Lower lobe of right lung (tissue), 2 donors: Measurements from ENCODE around the gene CYP4F12. TPM values are rescaled to one million over a fixed set of nuclear protein-coding genes. Genes with fewer than 3 reads are reported as not detected.

ENCODE experiments used
- ATAC-seq, 2 donors: fragments of 200-7000 bp; cut with Tn5 transposase; one replicate each; pipeline ENCODE4 v1.9.1; 2020 to 2022; ENCODE audit warnings: mild to moderate bottlenecking in 2 of 2, moderate library complexity in 2 of 2
- DNase-seq: peaks from one replicate; pipeline ENCODE4 v3.0.0-alpha.2; 2020
- H3K27ac ChIP-seq: fragments of 200-600 bp; one replicate; pipeline ENCODE4 v1.8.0; 2022
- H3K27me3 ChIP-seq: fragments of 200-600 bp; one replicate; pipeline ENCODE4 v1.8.0; 2022; ENCODE audit warnings: low read depth
- H3K36me3 ChIP-seq: fragments of 200-600 bp; one replicate; pipeline ENCODE4 v1.8.0; 2022; ENCODE audit warnings: mild to moderate bottlenecking
- H3K4me1 ChIP-seq: fragments of 200-600 bp; one replicate; pipeline ENCODE4 v1.8.0; 2022
- H3K4me3 ChIP-seq: fragments of 200-600 bp; one replicate; pipeline ENCODE4 v1.8.0; 2022; ENCODE audit warnings: mild to moderate bottlenecking
- H3K9me3 ChIP-seq: fragments of 200-600 bp; one replicate; pipeline ENCODE4 v1.8.0; 2022
- intact Hi-C: fragments of 100-400 bp; cut with DNase I; formaldehyde crosslinking; loops from one replicate; pipeline ENCODE4 v1.11.0; 2022
- total RNA-seq: library from RNA; stranded (reverse); fragmentation: NEBNext Ultra II Directional; extraction: Animal tissue kit (Norgen Biotek cat#: 25700); gene quantifications from one replicate; pipeline ENCODE4 v1.2.1, GENCODE V29; 2021
- TF ChIP-seq, protein P1 (sequence below): fragments of 200-600 bp; IDR thresholded peaks from one replicate; pipeline ENCODE4 v1.8.0; 2022; ENCODE audit warnings: antibody characterized with exemption, mild to moderate bottlenecking
- donor health status: DM: no; HTN: yes; CAD: no; lungs with severe emphysema.

The CYP4F12 gene
- total RNA-seq, 1 donor from 2014 or later = 4.5 TPM

DNA sequence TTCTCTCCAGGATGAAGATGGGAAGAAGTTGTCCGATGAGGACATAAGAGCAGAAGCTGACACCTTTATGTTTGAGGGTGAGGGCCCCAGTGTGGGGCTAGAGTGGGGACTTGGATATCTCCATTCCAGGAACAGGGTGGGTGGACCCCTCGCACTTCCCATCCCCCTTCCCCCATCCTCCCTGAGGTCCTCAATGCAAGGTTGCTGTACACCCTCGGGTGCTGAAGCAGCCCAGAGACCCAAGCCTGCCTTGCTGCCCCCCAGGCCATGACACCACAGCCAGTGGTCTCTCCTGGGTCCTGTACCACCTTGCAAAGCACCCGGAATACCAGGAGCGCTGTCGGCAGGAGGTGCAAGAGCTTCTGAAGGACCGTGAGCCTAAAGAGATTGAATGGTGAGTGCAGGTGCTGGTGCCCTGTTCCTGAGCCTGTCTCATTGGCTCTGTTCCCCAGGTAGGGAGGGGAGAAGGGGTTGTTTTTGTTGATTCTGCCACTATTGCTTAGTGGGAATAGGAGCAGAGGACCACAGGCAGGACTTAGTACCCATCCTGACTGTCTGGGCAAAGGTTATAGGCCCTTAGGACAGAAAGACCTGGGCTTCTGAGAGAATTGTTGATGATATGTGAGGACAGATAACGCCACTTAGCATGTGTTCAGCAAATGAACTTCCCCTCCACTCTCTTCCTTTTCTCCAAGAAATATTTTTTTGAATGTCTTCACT is 20.2 kb upstream of the CYP4F12 start:
- no peaks in the 10 kb centered on the region for H3K36me3 ChIP-seq
- H3K9me3 ChIP-seq = no peaks in the 10 kb centered on the region
- TF ChIP-seq, protein P1, sequence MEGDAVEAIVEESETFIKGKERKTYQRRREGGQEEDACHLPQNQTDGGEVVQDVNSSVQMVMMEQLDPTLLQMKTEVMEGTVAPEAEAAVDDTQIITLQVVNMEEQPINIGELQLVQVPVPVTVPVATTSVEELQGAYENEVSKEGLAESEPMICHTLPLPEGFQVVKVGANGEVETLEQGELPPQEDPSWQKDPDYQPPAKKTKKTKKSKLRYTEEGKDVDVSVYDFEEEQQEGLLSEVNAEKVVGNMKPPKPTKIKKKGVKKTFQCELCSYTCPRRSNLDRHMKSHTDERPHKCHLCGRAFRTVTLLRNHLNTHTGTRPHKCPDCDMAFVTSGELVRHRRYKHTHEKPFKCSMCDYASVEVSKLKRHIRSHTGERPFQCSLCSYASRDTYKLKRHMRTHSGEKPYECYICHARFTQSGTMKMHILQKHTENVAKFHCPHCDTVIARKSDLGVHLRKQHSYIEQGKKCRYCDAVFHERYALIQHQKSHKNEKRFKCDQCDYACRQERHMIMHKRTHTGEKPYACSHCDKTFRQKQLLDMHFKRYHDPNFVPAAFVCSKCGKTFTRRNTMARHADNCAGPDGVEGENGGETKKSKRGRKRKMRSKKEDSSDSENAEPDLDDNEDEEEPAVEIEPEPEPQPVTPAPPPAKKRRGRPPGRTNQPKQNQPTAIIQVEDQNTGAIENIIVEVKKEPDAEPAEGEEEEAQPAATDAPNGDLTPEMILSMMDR = no peak
- ATAC-seq (no peak), DNase-seq (no peak)
- intact Hi-C loops = no loop called here
- H3K4me1 ChIP-seq = no peaks in the 10 kb centered on the region
- no peak overlapping the region for H3K27ac ChIP-seq
- H3K27me3 ChIP-seq = peaks cover 11% of the 10 kb centered on the region
- no peak overlapping the region for H3K4me3 ChIP-seq

DNA sequence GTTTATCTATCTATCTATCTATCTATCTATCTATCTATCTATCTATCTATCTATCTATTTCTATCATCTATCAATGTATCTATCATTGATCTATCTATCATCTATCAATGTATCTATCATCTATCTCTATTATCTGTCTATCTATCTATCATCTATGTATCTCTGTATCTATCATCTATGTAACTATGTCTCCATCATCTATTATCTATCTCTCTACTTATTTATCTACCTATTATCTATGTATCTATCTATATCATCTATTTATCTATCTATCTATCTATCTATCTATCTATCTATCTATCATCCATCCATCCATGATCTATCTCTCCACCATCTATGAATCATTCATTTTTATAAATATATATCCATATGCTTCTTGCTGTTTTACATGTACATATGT is 16.4 kb upstream of the CYP4F12 start:
- Histone ChIP-seq H3K27ac (no peak overlapping the region), H3K36me3 (no peaks in the 10 kb centered on the region), H3K4me3 (no peak overlapping the region), H3K4me1 (no peaks in the 10 kb centered on the region), H3K27me3 (peaks cover 11% of the 10 kb centered on the region), H3K9me3 (no peaks in the 10 kb centered on the region)
- ATAC-seq (no peak), DNase-seq (no peak)
- intact Hi-C loops = no loop called here
- TF ChIP-seq, protein P1 = no peak

DNA sequence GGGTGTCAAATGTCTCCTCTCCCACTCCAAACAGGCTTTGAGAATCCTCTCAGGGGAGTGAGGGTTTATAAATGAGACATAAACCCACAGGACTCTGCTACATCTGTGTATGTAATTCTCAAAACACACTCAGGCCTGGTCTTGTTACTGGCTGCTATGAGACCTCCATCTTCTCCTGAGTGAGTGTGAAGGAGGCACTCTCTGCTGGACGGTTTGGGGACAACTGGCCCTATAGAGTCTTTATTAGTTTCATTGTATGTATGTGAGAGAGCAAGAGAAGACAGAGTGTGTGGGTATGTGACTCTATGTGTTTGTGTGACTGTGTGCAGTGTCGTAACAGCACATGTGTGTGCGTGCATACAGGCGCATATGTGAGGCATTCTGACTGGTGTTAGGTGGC is 9.6 kb upstream of the CYP4F12 start:
- Histone ChIP-seq H3K9me3 (no peaks in the 10 kb centered on the region), H3K27ac (no peak overlapping the region), H3K4me1 (no peaks in the 10 kb centered on the region), H3K4me3 (no peak overlapping the region), H3K27me3 (no peaks in the 10 kb centered on the region), H3K36me3 (no peaks in the 10 kb centered on the region)
- TF ChIP-seq, protein P1 = no peak
- DNase-seq (no peak), ATAC-seq (no peak)
- intact Hi-C loops = no loop called here

DNA sequence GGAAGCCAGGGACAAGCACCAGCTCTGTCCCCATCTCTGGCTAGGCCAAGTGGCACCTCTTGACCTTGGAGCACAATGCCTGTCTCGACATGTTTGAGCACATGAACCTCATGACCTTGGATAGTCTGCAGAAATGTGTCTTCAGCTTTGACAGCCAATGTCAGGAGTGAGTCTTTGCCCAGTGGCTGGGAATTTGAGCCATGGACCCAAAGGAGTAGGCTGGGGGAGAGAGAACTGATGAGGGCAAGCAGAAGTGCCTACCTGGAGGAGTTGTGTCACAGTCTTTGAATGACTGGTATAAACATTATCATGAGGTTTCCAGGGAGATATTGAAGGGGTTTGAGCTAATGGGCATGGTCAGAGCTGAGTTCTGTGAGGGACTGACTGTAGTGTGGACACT is 6.7 kb upstream of the CYP4F12 start:
- ATAC-seq (no peak), DNase-seq (no peak)
- TF ChIP-seq, protein P1 = no peak
- Histone ChIP-seq H3K4me1 (no peaks in the 10 kb centered on the region), H3K36me3 (no peaks in the 10 kb centered on the region), H3K27me3 (peaks cover 4% of the 10 kb centered on the region), H3K4me3 (no peak overlapping the region), H3K27ac (no peak overlapping the region), H3K9me3 (no peaks in the 10 kb centered on the region)
- intact Hi-C loops = no loop called here

DNA sequence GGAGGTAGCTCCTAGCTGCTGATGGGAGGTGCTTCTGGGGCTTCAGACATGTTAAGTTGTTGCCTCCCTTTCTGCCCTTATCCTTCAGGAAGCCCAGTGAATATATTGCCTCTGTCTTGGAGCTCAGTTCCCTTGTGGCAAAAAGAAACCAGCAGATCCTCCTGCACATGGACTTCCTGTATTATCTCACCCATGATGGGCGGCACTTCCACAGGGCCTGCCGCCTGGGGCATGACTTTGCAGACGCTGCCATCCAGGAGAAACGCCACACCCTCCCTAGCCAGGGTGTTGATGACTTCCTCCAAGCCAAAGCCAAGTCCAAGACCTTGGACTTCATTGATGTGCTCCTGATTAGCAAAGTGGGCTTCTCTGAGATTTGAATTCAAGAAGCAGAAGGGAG is 6.0 kb upstream of the CYP4F12 start:
- Histone ChIP-seq H3K27me3 (peaks cover 4% of the 10 kb centered on the region), H3K27ac (no peak overlapping the region), H3K36me3 (no peaks in the 10 kb centered on the region), H3K4me1 (no peaks in the 10 kb centered on the region), H3K4me3 (no peak overlapping the region), H3K9me3 (no peaks in the 10 kb centered on the region)
- TF ChIP-seq, protein P1 = no peak
- ATAC-seq (peak in 1 of 2 donors; percentile 44), DNase-seq (no peak)
- intact Hi-C loops = no loop called here
